Glutamatergic neuron (in vitro differentiated cells): ENCODE results near the gene OR4A16. TPM values are rescaled to one million over a fixed set of nuclear protein-coding genes. Genes with fewer than 3 reads are reported as not detected.

Experiments
- DNase-seq: peaks from one replicate; pipeline ENCODE4 v3.0.0; 2022
- H3K27ac Mint-ChIP-seq: one replicate; pipeline ENCODE4 v1.8.0; 2020; ENCODE audit warnings: mild to moderate bottlenecking, mixed read lengths, inconsistent platforms; ENCODE audit not compliant: unreplicated experiment
- H3K27me3 Mint-ChIP-seq: one replicate; pipeline ENCODE4 v1.8.0; 2020; ENCODE audit warnings: mild to moderate bottlenecking, moderate library complexity, mixed read lengths, inconsistent platforms; ENCODE audit not compliant: unreplicated experiment
- H3K36me3 Mint-ChIP-seq: one replicate; pipeline ENCODE4 v1.8.0; 2020; ENCODE audit warnings: mild to moderate bottlenecking, mixed read lengths, inconsistent platforms; ENCODE audit not compliant: unreplicated experiment
- H3K4me1 Mint-ChIP-seq: one replicate; pipeline ENCODE4 v1.8.0; 2020; ENCODE audit warnings: mild to moderate bottlenecking, low read depth, mixed read lengths, inconsistent platforms; ENCODE audit not compliant: unreplicated experiment
- H3K4me3 Mint-ChIP-seq: one replicate; pipeline ENCODE4 v1.8.0; 2020; ENCODE audit warnings: mild to moderate bottlenecking, mixed read lengths, inconsistent platforms; ENCODE audit not compliant: unreplicated experiment
- H3K9me3 Mint-ChIP-seq: one replicate; pipeline ENCODE4 v1.8.0; 2020; ENCODE audit warnings: mild to moderate bottlenecking, moderate library complexity, mixed read lengths, inconsistent platforms; ENCODE audit not compliant: unreplicated experiment
- long read RNA-seq: library from polyadenylated mRNA; unstranded; transcript quantifications from one replicate; pipeline ENCODE4 v2.0.0, GENCODE V29; 2020; ENCODE audit not compliant: unreplicated experiment
- total RNA-seq: library from RNA; stranded (reverse); fragmentation: NEBNext Ultra II Directional; extraction: Animal tissue kit (Norgen Biotek cat#: 25700); gene quantifications from one replicate; pipeline ENCODE4 v1.2.1, GENCODE V29; 2021; ENCODE audit not compliant: unreplicated experiment
- TF ChIP-seq, protein P1 (sequence below): fragments of 200-600 bp; sonication (generic); IDR thresholded peaks from one replicate; pipeline ENCODE4 v1.5.0; 2021; ENCODE audit not compliant: partially characterized antibody, unreplicated experiment

Gene OR4A16, protein sequence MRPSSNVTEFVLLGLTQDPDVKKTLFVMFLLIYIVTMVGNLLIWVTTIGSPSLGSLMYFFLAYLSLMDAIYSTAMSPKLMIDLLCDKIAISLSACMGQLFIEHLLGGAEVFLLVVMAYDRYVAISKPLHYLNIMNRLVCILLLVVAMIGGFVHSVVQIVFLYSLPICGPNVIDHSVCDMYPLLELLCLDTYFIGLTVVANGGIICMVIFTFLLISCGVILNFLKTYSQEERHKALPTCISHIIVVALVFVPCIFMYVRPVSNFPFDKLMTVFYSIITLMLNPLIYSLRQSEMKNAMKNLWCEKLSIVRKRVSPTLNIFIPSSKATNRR
- not detected for total RNA-seq
- long read RNA-seq: 0 reads

DNA sequence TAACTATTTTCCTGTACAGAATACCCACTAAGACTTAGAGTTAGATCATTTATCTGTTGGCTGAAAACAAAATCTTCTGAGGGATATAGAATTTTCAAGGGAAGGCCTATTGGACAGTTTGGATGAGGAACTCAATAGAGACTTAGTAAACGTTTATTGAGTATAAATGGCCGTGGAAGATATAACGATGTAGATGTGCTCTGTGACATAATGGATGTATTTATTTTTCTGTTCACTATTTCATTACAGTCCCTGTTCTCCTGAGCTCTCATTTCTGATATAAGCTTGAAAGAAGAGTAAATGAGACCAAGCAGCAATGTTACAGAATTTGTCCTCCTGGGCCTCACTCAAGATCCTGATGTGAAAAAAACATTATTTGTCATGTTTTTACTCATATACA, at the start of gene OR4A16:
OR4A16 (plus strand) TSS at position 301 of the 400 bp plus-strand sequence; CDS start at position 301, 0 bp downstream.
- H3K9me3 Mint-ChIP-seq: peaks cover 7% of the 10 kb centered on the region
- no peak within 1 kb of the TSS for H3K27ac Mint-ChIP-seq

DNA sequence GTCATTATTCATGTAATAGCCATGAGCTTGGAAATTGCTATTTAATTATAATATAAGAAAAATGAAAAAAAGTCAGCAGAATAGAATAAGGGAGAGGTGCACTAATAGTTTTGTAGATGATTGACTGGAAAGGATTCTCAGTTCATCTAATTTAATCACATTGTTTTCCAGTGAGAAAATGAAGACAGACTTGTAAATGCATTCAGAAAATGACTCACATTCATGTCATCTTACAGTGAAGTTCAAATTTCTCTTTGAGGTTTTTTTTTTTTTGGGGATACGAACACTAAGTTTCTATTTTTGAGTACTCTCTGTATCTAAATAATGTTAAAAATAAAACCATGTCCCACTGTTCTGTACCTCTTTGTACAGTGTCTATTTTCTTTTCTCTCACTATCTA, 18.5 kb upstream of the OR4A16 start:
- Mint-ChIP-seq H3K9me3 (peaks cover 9% of the 10 kb centered on the region), H3K4me1 (no peaks in the 10 kb centered on the region), H3K36me3 (no peaks in the 10 kb centered on the region), H3K4me3 (no peak overlapping the region), H3K27me3 (no peaks in the 10 kb centered on the region), H3K27ac (no peak overlapping the region)
- no peak for DNase-seq
- TF ChIP-seq, protein P1, sequence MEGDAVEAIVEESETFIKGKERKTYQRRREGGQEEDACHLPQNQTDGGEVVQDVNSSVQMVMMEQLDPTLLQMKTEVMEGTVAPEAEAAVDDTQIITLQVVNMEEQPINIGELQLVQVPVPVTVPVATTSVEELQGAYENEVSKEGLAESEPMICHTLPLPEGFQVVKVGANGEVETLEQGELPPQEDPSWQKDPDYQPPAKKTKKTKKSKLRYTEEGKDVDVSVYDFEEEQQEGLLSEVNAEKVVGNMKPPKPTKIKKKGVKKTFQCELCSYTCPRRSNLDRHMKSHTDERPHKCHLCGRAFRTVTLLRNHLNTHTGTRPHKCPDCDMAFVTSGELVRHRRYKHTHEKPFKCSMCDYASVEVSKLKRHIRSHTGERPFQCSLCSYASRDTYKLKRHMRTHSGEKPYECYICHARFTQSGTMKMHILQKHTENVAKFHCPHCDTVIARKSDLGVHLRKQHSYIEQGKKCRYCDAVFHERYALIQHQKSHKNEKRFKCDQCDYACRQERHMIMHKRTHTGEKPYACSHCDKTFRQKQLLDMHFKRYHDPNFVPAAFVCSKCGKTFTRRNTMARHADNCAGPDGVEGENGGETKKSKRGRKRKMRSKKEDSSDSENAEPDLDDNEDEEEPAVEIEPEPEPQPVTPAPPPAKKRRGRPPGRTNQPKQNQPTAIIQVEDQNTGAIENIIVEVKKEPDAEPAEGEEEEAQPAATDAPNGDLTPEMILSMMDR: no peak

More for the DNA sequence above, at the start of gene OR4A16:
- no peaks in the 10 kb centered on the region for H3K36me3 Mint-ChIP-seq
- no peak for DNase-seq
- no peaks in the 10 kb centered on the region for H3K4me1 Mint-ChIP-seq
- no peak within 1 kb of the TSS for H3K4me3 Mint-ChIP-seq
- TF ChIP-seq, protein P1: no peak
- H3K27me3 Mint-ChIP-seq: no peaks in the 10 kb centered on the region

DNA sequence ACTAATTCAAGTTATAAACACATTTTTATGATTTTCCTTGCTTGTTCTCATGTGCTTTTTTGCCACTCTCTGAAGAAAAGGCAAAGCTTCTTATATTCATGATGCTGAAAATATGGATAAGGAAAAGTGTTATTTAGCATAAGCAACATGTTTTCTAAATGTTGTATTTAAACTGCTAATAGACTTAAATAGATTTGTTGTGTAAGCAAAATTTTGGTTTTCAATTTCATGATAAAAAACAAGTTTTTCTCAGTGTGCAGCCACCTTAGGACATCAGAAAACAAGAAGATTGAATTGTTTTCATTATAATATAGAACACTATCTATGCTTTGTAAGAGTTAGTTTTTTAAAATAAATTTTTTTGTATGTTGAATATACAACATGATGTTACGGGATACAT, 2.3 kb downstream of the OR4A16 start:
- no peaks in the 10 kb centered on the region for H3K4me1 Mint-ChIP-seq
- H3K4me3 Mint-ChIP-seq: no peak overlapping the region
- no peak for DNase-seq
- no peak overlapping the region for H3K27ac Mint-ChIP-seq
- peaks cover 12% of the 10 kb centered on the region for H3K9me3 Mint-ChIP-seq
- no peaks in the 10 kb centered on the region for H3K27me3 Mint-ChIP-seq
- TF ChIP-seq, protein P1: no peak
- H3K36me3 Mint-ChIP-seq: no peaks in the 10 kb centered on the region

DNA sequence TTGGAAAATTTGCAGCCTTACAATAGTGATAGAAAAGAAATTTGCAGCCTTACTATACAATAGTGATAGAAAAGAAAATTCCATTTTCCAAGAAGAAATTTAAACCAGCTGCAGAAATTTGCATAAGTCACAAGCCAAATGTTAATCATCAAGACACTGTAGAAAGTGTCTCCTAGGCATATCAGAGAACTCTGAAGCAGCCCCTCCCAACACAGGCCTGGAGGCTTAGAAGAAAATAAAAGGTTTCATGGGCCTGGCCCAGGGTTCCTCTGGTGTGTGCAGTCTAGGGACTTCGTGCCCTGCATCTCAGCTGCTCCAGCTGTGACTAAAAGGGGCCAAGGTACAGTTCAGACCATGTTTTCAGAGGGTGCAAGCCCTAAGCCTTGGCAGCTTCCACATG, 6.0 kb downstream of the OR4A16 start:
- TF ChIP-seq, protein P1: no peak

DNA sequence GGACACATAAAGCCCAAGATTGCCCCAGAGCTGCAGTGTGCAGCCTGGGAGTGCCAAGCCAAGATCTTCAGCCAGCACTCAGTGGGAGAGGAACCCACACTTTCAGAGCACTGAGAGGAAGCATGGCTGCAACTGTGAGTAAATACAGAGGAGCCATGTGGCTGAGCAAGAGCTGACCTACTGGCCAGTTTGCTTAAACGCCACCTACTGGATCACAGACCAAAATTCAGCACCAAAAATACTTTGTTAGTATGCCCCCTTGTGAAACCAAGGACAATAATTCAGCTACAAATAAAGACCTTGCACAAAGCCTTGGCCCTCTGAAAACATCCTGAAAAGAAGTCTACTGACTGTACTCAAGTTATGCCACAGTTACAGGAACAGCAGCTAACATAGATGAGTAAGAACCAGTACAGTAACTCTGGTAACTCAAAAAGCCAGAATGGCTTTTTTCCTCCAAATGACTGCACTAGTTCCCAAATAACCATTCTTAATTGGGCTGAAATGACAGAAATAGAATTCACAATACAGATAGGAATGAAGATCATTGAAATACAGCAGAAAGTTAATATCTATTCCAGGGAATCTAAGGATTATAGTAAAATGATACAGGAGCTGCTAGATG, 14.7 kb downstream of the OR4A16 start:
- no peak for DNase-seq
- Mint-ChIP-seq H3K27ac (no peak overlapping the region), H3K36me3 (no peaks in the 10 kb centered on the region), H3K4me1 (no peaks in the 10 kb centered on the region), H3K9me3 (peaks cover 8% of the 10 kb centered on the region), H3K4me3 (no peak overlapping the region), H3K27me3 (no peaks in the 10 kb centered on the region)
- TF ChIP-seq, protein P1: no peak

More for the DNA sequence above, 6.0 kb downstream of the OR4A16 start:
- no peak overlapping the region for H3K4me3 Mint-ChIP-seq
- no peak for DNase-seq
- no peak overlapping the region for H3K27ac Mint-ChIP-seq
- H3K27me3 Mint-ChIP-seq: no peaks in the 10 kb centered on the region
- no peaks in the 10 kb centered on the region for H3K36me3 Mint-ChIP-seq
- no peaks in the 10 kb centered on the region for H3K4me1 Mint-ChIP-seq
- peaks cover 6% of the 10 kb centered on the region for H3K9me3 Mint-ChIP-seq
